NCI-H1694 (cell line): ENCODE results near the gene SPDYC.

Source experiments
- DNase-seq: peaks from one replicate; lab custom pipeline; 2025; lab: John Stamatoyannopoulos, UW

The SPDYC gene, protein sequence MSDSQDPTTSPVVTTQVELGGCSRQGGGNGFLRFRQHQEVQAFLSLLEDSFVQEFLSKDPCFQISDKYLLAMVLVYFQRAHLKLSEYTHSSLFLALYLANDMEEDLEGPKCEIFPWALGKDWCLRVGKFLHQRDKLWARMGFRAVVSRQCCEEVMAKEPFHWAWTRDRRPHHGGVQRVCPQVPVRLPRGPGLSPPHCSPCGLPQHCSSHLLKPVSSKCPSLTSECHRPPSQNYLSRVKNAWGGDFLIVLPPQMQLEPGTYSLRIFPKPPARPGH

DNA sequence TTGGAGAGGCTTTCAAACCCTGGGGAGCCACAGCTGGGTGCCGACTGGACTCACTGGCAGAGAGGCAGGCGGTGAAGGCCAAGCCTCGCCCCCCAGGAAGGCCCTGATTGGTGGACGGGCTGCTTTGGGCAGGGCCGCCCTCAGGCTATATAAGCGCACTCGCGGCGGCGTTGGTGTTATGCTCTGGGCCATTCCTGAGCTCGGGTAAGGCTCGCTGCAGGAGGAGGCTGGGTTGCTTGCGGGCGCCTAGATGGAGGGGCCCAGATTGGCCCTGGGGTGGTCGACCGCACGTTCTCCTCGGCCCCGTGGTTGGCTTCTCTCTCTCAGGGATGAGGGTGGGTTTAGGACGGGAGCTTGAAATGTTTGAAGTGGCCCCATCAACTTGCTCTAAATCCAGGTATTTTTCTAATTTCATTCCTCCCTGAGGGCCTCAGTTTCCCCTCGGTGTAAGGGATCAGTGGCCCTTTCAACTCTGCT lies at the start of gene SPDYC:
Gene SPDYC (plus strand): TSS at position 176 of the 477 bp plus-strand sequence. CDS start 1,125 bp downstream, outside the sequence.
- DNase-seq: no peak

GRCh38 chr11:65120831-65121230 lies 49.2 kb upstream of the SPDYC start:
- DNase-seq: no peak

DNA sequence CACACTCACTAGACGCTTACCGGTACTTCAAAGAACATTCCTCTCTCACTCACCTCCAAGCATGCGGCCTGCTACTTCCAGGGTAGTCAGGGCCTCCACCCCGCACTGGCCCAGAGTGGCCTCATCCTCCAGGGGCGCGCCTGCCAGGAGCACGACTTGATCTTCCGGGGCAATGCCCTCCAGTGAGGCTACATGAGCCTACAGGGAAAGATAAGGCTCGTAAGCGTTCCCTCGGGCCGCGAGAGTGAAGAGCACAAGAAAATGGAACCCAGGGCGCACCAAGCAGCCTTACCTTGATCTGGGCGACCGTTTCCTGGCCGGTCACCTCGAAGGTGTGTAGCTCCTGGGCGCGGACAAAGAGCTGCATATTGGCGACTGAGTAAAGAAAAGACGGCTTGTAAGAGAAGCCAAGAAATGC lies 48.6 kb upstream of the SPDYC start:
- DNase-seq: no peak

GRCh38 chr11:65121865-65122696 lies 48.0 kb upstream of the SPDYC start, which contains the start of the genes FAU and MRPL49:
FAU (minus strand) TSS chr11:65122134; CDS start chr11:65121813, 321 bp downstream.
MRPL49 (plus strand) TSS chr11:65122321; CDS start chr11:65122347, 26 bp downstream.
- peak; percentile 89 for DNase-seq

- no peak for DNase-seq
These were observed 45.4 kb upstream of the SPDYC start for GRCh38 chr11:65124480-65125196.

GRCh38 chr11:65125197-65126056 lies 44.6 kb upstream of the SPDYC start:
- DNase-seq: no peak

- no peak for DNase-seq
These were observed 43.3 kb upstream of the SPDYC start for GRCh38 chr11:65126624-65127274.

DNA sequence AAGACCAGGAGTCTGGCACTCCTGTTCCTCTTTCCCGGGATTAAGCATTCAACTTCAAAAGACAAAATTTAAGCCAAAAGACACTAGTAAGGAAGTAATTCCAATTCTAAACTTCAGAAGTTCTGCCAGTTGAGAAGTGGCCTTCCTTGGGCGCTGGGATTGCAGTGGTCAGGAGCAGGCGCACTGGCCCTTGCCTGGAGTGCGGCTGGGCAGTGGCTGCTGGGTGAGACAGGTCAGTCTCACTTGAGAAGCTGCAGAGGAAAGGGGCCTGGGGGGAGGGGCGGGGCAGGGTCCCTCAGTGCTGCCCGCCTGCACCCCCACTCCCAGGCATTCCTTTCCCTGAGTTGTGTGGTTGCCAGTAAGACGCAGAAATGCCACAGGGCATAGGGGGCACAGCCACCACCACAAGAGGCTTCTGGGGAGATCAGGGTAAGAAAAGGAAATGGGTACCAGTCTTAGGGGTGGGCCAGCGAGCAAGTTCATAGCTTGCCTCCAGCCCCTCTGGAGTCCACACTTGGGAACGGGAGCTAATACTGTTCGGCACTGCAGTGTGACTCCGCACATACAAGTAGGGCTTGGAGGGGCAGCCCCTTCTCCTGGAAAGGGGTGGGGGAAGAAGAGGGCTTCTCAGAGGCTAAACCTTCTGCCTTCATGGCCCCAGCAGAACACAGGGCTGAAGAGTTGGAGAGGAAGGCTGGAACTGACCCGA lies 42.4 kb upstream of the SPDYC start:
- no peak for DNase-seq

GRCh38 chr11:65128182-65129145 lies 41.6 kb upstream of the SPDYC start:
- DNase-seq: no peak

DNA sequence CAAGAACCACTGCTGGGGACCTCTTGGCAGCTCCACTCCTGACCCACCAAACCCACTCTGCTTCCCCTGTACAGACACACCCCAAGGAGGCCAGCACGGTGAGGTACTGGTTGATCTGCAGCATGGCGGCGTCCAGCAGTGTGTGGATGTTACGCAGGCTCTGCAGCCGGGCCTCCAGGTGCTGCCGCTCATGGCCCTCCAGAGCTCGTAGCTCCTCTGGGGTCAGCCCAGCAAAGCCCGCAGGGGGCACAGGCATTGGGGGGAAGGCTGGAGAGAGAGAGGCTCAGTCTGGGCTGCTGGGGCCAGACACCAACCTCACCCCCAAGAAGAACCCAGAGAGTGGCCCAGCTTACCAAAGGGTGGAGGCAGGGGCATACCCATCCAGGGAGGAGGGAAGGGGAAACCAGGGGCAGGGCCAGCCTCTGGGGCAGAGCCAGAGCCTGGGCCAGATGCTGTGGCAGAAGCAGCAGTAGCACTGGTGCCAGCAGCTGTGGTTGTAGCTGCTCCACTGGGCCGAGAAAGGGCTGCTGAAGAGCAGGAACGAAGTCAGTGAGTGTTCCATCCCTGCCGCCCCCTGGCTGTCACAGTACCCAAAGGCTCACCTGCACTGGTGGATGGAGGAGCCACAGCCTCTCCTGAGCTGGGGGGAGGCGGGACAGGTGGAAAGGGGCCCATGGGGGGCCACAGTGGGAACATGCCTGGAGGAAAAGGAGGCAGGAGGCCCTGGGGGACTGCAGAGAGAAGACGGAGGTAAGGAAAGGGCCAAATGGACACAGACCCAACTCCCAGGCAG lies 40.2 kb upstream of the SPDYC start:
- DNase-seq: no peak

DNA sequence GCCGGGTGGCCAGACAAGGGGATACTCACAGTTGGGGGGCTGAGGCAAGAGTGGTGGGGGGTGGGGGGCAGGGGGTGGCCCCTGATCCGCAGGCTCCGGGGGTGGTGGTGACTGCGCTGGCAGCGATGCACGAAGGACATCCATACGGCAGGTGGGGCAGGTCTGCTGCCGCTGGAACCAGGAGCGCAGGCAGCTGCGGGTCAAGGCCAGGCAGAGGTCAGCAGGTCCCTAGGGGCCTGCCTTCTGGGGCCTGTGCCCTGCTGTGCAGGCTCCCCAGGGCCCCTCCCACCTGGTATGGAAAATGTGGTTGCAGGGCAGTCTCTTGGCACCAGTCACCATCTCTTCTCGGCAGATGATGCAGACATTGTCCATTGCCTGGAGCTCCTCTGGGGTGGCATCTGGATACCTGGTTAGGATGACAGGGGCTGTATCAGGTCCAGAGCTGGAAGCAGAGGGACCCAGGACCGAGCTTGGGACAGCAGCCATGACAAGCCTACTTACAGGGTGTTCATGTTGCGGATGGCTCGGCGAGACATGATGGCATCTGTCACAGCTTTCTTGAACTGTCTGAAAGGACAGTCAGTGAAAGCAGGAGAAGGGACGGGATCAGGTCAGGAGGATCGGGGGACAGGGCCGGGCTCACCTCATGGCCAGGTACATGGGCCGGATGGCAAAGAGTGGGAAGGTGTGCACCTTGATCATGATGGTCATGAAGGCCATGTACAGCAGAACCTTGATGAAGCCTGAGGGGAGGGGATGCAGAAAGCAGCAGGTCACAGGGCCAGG lies 39.2 kb upstream of the SPDYC start:
- no peak for DNase-seq

- no peak for DNase-seq
These were observed 38.6 kb upstream of the SPDYC start for GRCh38 chr11:65131417-65131776.

- DNase-seq: no peak
These were observed 38.2 kb upstream of the SPDYC start for GRCh38 chr11:65131895-65132237.

GRCh38 chr11:65132238-65132987 lies 37.6 kb upstream of the SPDYC start:
- DNase-seq: no peak

DNA sequence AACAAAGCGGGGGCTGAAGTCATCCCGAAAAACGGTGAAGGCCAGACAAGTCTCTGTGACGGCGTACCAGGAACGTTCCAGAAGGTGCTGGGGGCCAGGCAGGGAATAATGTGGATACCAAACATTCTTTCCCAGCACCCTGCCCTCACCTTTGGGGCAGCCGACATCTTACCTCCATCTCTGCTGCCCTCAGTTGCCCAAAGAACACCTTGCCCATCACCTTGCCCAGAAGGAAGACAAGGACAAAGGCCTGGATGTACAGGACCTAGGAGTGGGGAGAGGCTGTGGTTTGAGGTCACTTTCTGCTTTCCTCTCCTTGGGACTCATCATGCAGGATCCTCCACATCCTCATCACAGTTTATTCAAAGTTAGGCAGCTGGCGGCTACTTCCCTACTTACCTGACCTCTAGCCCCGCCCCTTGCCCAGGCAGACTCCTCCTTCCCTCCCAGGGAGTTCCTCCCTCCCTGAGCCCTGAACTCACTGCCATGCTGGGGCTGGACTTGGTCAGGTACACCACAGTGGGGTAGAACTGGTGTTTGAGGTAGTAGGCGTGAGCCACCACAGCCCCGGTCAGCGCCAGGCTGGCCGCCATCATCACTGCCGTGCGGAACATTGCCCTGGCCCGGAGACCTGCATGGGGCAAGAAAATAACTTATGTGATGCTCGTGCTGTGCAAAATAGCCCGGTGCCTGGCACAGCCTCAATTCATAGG lies 36.9 kb upstream of the SPDYC start:
- no peak for DNase-seq

- no peak for DNase-seq
These were observed 36.3 kb upstream of the SPDYC start for GRCh38 chr11:65133724-65134123.
